IPS DF 6.9 (cell line): ENCODE measurements around the gene TENM3.

Experiments
- DNase-seq: peaks from one replicate; pipeline ENCODE4 v3.0.0-alpha.2; 2013; ENCODE audit warnings: low read depth, low spot score
- H3K27ac ChIP-seq: one replicate; pipeline ENCODE4 v1.5.1; 2013; ENCODE audit warnings: low read length, control low read depth
- H3K27me3 ChIP-seq: 2 replicates; pipeline ENCODE4 v1.6.1; 2013; ENCODE audit warnings: mild to moderate bottlenecking, low read length; ENCODE audit not compliant: control insufficient read depth, insufficient read depth
- H3K36me3 ChIP-seq: 2 replicates; pipeline ENCODE4 v1.6.1; 2013; ENCODE audit warnings: low read length; ENCODE audit not compliant: control insufficient read depth, insufficient read depth
- H3K4me1 ChIP-seq: 2 replicates; pipeline ENCODE4 v1.6.1; 2013; ENCODE audit warnings: low read length; ENCODE audit not compliant: control insufficient read depth, insufficient read depth
- H3K4me3 ChIP-seq: 2 replicates; pipeline ENCODE4 v1.5.1; 2013; ENCODE audit warnings: mild to moderate bottlenecking, low read length
- H3K9me3 ChIP-seq: 2 replicates; pipeline ENCODE4 v1.6.1; 2013; ENCODE audit warnings: low read length, inconsistent platforms; ENCODE audit not compliant: control insufficient read depth, insufficient read depth
- WGBS: extraction: QIAGEN DNeasy Blood & Tissue Kit; methylation state at CpG from one replicate; pipeline ENCODE4 v1.1.7; 2013; ENCODE audit warnings: mixed read lengths, missing lambda C conversion rate; ENCODE audit not compliant: insufficient read length, insufficient coverage; 5-methylcytosine and 5-hydroxymethylcytosine counted together

The TENM3 gene

GRCh38 chr4:182699795-182700194, 456.6 kb downstream of the TENM3 start:
- no CpG with 5 or more reads among the region's 3 CpGs for WGBS
- no peak for DNase-seq
- Histone ChIP-seq H3K36me3 (no peaks in the 10 kb centered on the region), H3K4me1 (peaks cover 2% of the 10 kb centered on the region; the same call in 1 of the 2 replicates), H3K27ac (no peak overlapping the region), H3K27me3 (no peaks in the 10 kb centered on the region), H3K4me3 (no peak overlapping the region), H3K9me3 (no peaks in the 10 kb centered on the region)

- no peaks in the 10 kb centered on the region for H3K27me3 ChIP-seq
- H3K9me3 ChIP-seq, result no peaks in the 10 kb centered on the region
- no peak for DNase-seq
- H3K27ac ChIP-seq, result no peak overlapping the region
- no peak overlapping the region for H3K4me3 ChIP-seq
- no peaks in the 10 kb centered on the region for H3K36me3 ChIP-seq
- H3K4me1 ChIP-seq, result peaks cover 2% of the 10 kb centered on the region; the same call in 1 of the 2 replicates
- WGBS, result no CpG with 5 or more reads among the region's 5 CpGs
These were observed 457.4 kb downstream of the TENM3 start for GRCh38 chr4:182700362-182701160.

GRCh38 chr4:182704077-182704476, 460.9 kb downstream of the TENM3 start:
- no peaks in the 10 kb centered on the region for H3K36me3 ChIP-seq
- H3K4me1 ChIP-seq, result peaks cover 2% of the 10 kb centered on the region; the same call in 1 of the 2 replicates
- no peak for DNase-seq
- H3K27ac ChIP-seq, result no peak overlapping the region
- WGBS, result no CpG with 5 or more reads among the region's 1 CpG
- H3K9me3 ChIP-seq, result no peaks in the 10 kb centered on the region
- no peak overlapping the region for H3K4me3 ChIP-seq
- H3K27me3 ChIP-seq, result no peaks in the 10 kb centered on the region

GRCh38 chr4:182704948-182705347, 461.7 kb downstream of the TENM3 start:
- Histone ChIP-seq H3K9me3 (no peaks in the 10 kb centered on the region), H3K4me3 (no peak overlapping the region), H3K36me3 (no peaks in the 10 kb centered on the region), H3K27me3 (no peaks in the 10 kb centered on the region), H3K27ac (no peak overlapping the region), H3K4me1 (peaks cover 2% of the 10 kb centered on the region; the same call in 1 of the 2 replicates)
- no peak for DNase-seq
- no CpG with 5 or more reads among the region's 4 CpGs for WGBS

GRCh38 chr4:182705389-182705788, 462.2 kb downstream of the TENM3 start:
- no peak overlapping the region for H3K27ac ChIP-seq
- peaks cover under 1% of the 10 kb centered on the region; the same call in 1 of the 2 replicates for H3K4me1 ChIP-seq

GRCh38 chr4:182711211-182711610, 468.0 kb downstream of the TENM3 start:
- DNase-seq, result no peak
- H3K27ac ChIP-seq, result no peak overlapping the region
- no peaks in the 10 kb centered on the region for H3K36me3 ChIP-seq
- H3K27me3 ChIP-seq, result no peaks in the 10 kb centered on the region
- H3K4me3 ChIP-seq, result no peak overlapping the region
- peaks cover 5% of the 10 kb centered on the region; the same call in 1 of the 2 replicates for H3K4me1 ChIP-seq
- no peaks in the 10 kb centered on the region for H3K9me3 ChIP-seq
- WGBS, result 100% methylated on average over 1 of the region's 2 CpGs

More at GRCh38 chr4:182705389-182705788, 462.2 kb downstream of the TENM3 start:
- H3K27me3 ChIP-seq, result no peaks in the 10 kb centered on the region
- no peak overlapping the region for H3K4me3 ChIP-seq
- WGBS, result no CpG with 5 or more reads among the region's 11 CpGs
- no peaks in the 10 kb centered on the region for H3K36me3 ChIP-seq
- no peak for DNase-seq
- H3K9me3 ChIP-seq, result no peaks in the 10 kb centered on the region

- Histone ChIP-seq H3K27ac (no peak overlapping the region), H3K9me3 (no peaks in the 10 kb centered on the region), H3K36me3 (no peaks in the 10 kb centered on the region; the same call in 1 of the 2 replicates), H3K4me1 (peaks cover 5% of the 10 kb centered on the region; the same call in 1 of the 2 replicates), H3K27me3 (no peaks in the 10 kb centered on the region), H3K4me3 (no peak overlapping the region)
- no peak for DNase-seq
- no CpG with 5 or more reads among the region's 3 CpGs for WGBS
These were observed 472.3 kb downstream of the TENM3 start for GRCh38 chr4:182715548-182715947.

GRCh38 chr4:182716192-182716591, 473.0 kb downstream of the TENM3 start:
- H3K9me3 ChIP-seq, result no peaks in the 10 kb centered on the region
- no peaks in the 10 kb centered on the region; the same call in 1 of the 2 replicates for H3K36me3 ChIP-seq
- H3K4me1 ChIP-seq, result peaks cover 5% of the 10 kb centered on the region; the same call in 1 of the 2 replicates
- H3K27me3 ChIP-seq, result no peaks in the 10 kb centered on the region
- no peak overlapping the region for H3K27ac ChIP-seq
- H3K4me3 ChIP-seq, result no peak overlapping the region
- DNase-seq, result no peak
- WGBS, result no CpG with 5 or more reads among the region's 3 CpGs

- DNase-seq, result no peak
- no peak overlapping the region for H3K27ac ChIP-seq
- H3K4me3 ChIP-seq, result no peak overlapping the region
- peaks cover 5% of the 10 kb centered on the region; the same call in 1 of the 2 replicates for H3K4me1 ChIP-seq
- H3K9me3 ChIP-seq, result no peaks in the 10 kb centered on the region
- H3K27me3 ChIP-seq, result no peaks in the 10 kb centered on the region
- WGBS, result no CpG with 5 or more reads among the region's 6 CpGs
- H3K36me3 ChIP-seq, result no peaks in the 10 kb centered on the region; the same call in 1 of the 2 replicates
These were observed 474.8 kb downstream of the TENM3 start for GRCh38 chr4:182717788-182718583.

GRCh38 chr4:182724414-182724813, 481.2 kb downstream of the TENM3 start:
- Histone ChIP-seq H3K27me3 (no peaks in the 10 kb centered on the region), H3K4me1 (no peaks in the 10 kb centered on the region), H3K9me3 (no peaks in the 10 kb centered on the region), H3K36me3 (no peaks in the 10 kb centered on the region), H3K27ac (no peak overlapping the region), H3K4me3 (no peak overlapping the region)
- DNase-seq, result no peak
- no CpG with 5 or more reads among the region's 2 CpGs for WGBS
